GM21381 (cell line): ENCODE data around the gene PFDN1.

Source experiments
- ATAC-seq: cut with Tn5 transposase; IDR thresholded peaks from one replicate; pipeline ENCODE4 v1.9.1; 2021; ENCODE audit warnings: mild to moderate bottlenecking, moderate library complexity; ENCODE audit not compliant: unreplicated experiment

Gene PFDN1

GRCh38 chr5:140329739-140330481 is 27.0 kb upstream of the PFDN1 start:
- no peak for ATAC-seq

- no peak for ATAC-seq
Measured at GRCh38 chr5:140328036-140328764, 25.3 kb upstream of the PFDN1 start.

- no peak for ATAC-seq
Measured at GRCh38 chr5:140327589-140327988, 24.7 kb upstream of the PFDN1 start.

GRCh38 chr5:140325486-140325885 is 22.6 kb upstream of the PFDN1 start:
- no peak for ATAC-seq

GRCh38 chr5:140324617-140325241 is 21.8 kb upstream of the PFDN1 start:
- ATAC-seq = no peak

- no peak for ATAC-seq
Measured at GRCh38 chr5:140324041-140324600, 21.2 kb upstream of the PFDN1 start.

- ATAC-seq = no peak
Measured at GRCh38 chr5:140322751-140323731, 20.1 kb upstream of the PFDN1 start.

GRCh38 chr5:140321796-140322195 is 18.9 kb upstream of the PFDN1 start:
- ATAC-seq = no peak

GRCh38 chr5:140319833-140320232 is 16.9 kb upstream of the PFDN1 start:
- no peak for ATAC-seq

GRCh38 chr5:140318792-140319191 is 15.9 kb upstream of the PFDN1 start:
- no peak for ATAC-seq

GRCh38 chr5:140317859-140318258 is 15.0 kb upstream of the PFDN1 start:
- ATAC-seq = no peak

GRCh38 chr5:140312791-140313189 is 9.9 kb upstream of the PFDN1 start:
- ATAC-seq = no peak

GRCh38 chr5:140312067-140312790 is 9.3 kb upstream of the PFDN1 start:
- ATAC-seq = no peak

GRCh38 chr5:140311011-140311467 is 8.1 kb upstream of the PFDN1 start:
- ATAC-seq = no peak

- ATAC-seq = no peak
Measured at GRCh38 chr5:140310434-140310833, 7.5 kb upstream of the PFDN1 start.

GRCh38 chr5:140309706-140310249 is 6.9 kb upstream of the PFDN1 start:
- no peak for ATAC-seq

GRCh38 chr5:140305471-140305870 is 2.6 kb upstream of the PFDN1 start:
- ATAC-seq = no peak

- ATAC-seq = no peak
Measured at GRCh38 chr5:140303966-140304365, 1.1 kb upstream of the PFDN1 start.

GRCh38 chr5:140301136-140301535 is 1.8 kb downstream of the PFDN1 start:
- ATAC-seq = no peak
